Activated T-helper 1 cell treated with Interleukin-2 at 50 U/mL for 16 hours (primary cell): ENCODE measurements around the gene MOSPD3.
"Not testable (repeated sequence)": the region's sequence is repeated elsewhere in the genome, so short reads cannot be mapped to it uniquely, and the experiment has no call there.

Experiments used
- DNase-seq: peaks from one replicate; pipeline ENCODE4 v3.0.0-alpha.2; 2020; ENCODE audit warnings: low read depth

Gene MOSPD3

DNA sequence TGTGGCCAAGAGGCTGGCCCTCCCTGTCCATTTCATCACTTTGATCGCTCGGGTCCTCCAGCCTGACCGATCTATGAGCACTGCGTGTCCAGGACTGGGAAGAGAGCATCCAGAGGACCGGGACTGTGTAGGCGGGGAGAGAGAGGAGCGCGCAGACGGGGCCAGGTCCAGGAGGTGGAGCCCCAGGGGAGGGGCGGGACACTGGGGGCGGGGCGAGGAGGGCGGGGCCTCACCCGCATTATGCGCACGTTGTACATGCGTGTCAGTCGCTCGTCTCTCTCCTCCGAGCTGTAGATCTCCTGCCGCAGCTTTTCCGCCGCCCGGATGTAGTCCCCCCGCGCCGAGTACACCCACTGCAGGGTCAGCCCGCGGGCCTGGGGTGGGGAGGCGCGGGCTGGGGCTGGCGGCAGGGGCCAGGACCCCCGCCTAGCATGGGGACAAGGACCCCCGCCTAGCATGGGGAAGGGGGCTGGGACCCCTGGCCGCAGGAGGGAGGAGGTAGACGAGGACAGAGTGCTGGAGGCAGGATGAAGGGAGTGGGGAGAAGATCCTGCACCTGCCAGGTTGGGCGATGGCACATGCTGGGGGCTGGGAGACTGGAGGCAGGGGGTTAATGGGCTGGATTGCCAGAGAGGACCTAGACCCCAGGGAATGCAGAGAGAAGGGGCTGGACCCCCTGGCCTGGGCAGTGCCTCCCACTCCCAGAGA, 14.3 kb downstream of the MOSPD3 start:
- peak; percentile 85 for DNase-seq

DNA sequence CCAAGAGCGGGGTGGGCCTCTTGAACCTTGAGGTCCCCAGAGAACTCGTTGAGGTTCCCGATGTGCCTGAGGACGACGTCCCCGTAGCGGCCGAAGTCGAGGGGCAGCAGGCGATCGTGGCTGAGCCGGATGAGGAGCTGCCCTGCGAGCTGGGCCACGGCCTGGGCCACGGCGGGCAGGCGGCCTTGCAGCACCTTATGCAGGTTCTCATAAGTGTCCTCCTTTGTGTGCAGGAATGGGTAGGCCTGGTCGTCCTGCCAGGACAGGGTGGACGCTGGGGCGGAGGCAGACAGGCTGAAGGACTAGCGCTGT, 14.9 kb downstream of the MOSPD3 start:
- DNase-seq: no peak

DNA sequence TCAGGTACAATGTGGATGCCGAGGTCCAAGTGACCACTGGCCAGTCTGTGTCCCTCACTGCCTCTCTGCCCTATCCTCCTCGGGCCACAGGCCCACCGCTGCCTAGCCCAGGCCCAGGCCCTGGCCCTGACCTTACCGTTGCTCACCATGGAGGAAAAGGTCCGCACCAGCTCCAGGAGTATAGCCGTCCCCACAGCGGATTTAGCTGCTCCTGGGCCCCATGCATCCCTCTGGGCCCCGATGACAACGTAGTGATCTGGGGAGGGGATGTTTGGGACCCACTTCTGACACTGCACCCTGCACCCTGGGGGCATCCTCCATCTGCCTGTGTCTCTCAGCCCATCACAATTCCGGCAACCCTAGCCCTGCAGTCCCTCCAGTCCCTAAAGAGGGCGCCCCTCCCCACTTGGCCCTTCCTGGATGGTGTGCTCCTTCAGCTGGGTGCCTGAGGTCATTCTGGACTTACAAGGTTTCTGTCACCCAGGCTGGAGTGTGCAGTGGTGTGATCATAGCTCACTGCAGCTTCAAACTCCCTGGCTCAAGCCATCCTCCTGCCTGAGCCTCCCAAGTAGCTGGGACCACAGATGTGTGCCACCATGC, 16.9 kb downstream of the MOSPD3 start:
- no peak for DNase-seq

DNA sequence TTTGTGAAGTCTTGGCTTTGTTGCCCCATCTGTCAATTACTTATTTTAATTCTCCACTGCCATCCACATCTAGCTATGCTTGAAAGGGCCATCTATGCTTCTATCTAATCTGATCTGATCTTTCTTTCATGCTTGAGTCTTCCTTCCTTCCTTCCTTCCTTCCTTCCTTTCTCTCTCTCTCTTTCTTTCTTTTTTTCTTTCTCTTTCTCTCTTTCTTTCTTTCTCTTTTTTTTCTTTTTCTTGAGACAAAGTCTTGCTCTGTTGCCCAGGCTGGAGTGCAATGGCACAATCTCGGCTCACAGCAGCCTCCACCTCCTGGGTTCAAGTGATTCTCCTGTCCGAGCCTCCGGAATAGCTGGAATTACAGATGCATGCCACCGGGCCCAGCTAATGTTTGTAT, 17.7 kb downstream of the MOSPD3 start:
- DNase-seq: no peak

DNA sequence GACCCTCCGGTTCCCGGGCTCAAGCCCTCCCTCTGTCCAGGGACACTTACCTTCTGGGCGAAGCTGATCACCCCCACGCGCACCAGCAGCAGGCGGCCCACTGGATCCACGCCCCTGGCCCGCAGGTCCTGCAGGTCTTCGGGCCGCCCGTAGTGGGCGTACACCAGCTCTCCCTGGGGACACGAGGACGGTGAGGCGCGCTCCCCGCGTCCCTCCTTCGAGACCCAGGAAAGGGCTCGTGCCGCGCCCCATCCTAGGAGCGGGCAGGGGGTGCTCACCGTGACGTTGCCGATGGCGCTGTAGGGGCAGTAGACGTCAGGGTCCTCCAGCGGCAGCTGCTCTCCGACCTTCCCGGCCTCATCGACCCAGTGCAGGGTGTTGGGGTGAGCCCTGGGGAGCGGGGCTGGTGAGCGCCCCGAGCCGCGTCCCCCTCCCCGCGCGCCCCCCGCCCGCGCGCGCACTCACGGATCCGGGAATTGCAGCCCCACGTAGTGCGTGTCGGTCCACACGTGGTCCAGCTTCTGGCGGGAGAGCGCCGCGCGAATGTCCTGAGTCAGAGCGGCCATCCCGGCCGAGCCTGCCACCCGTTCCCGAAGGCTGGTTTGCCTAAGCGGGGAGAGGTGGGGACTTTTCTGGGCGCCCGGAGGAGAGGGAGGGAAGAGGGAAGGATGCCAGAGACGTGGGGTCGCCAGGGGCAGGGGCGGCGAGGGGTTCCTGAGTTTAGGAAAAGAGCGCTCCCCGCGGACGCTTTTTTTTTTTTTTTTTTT, 20.8 kb downstream of the MOSPD3 start:
- DNase-seq: peak; percentile 43

DNA sequence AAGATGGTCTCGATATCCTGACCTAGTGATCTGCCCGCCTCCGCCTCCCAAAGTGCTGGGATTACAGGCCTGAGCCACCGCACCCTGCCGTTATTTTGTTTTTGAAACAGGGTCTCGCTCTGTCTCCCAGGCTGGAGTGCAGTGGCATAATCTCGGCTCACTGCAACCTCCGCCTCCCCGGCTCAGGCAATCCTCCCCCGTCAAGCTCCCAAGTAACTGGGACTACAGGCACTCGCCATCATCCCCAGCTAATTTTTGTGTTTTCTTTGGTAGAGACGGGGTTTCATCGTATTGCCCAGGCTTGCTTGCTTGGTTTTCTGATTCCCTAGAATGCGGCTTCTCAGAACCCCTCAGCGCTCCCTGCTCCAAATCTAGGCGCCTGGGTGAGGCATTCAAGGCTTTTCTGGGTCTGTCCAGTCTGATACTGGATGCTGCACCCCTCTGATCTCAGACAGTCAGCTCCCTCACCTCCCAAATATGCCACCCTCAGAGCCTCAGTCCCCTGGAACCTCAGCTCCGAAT, 27.7 kb downstream of the MOSPD3 start:
- no peak for DNase-seq

DNA sequence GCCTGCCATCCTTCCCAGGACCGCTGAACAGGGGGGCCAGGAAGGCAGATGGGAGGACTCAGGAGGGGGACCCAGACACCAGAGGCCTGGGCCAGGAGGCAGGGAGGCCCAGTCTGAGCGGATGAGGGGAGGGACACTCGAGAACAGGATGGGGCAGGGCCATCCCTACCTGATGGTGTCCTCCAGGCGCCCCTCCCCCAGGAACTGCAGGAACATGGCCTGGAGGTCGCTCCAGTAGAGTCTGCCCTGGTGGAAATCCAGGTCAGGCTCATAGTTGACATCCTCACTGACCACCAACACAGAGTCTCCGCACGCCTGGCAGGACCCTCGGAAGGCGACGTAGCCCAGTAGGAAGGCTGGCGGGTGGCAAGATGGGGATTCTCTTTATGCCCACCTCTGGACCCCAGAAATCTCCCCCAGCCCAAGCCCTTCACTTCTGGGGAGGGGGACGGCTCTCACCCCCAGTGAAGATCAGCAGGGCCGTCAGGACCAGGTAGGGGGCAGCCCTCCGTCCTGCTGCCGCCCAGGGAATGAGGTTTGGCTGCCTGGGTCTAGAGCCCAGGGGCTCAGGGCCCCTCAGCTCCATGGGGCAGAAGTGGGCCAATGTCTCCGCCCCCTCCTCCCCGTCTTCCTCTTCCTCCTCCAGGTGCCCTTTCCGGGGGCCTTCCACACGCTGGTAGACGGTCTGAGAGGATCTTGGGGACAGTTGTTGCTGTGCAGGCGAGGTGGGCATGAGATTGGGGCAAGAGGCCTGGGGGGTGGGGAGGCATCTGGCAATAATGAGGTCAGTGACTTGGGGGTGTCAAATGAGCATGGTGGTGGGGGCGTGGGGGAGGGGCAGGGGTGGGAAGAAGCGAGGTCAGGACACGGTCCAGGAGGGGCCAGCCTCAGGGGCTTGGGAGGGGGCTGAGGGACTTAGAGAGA, 28.4 kb downstream of the MOSPD3 start:
- DNase-seq: no peak

DNA sequence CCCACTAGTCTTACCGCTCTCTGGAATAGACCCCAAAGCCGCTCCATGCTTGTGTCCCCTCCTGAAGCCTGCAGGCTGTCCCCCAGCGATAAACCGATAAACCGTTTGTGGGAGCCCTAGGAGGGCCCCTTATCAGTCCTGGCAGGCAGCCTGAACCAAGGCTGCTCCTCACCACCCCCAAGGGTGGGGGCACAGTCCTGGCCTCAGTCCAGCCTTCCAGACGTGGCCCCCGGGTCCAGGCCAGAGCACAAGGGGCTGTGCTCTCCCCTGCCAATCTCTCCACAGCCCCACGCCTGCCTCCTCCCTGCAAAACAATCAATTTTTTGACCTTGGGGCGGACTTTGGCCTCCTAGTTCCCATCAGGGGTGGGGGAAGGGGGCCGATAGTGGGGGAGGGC, 29.1 kb downstream of the MOSPD3 start, which contains the start of gene TFR2:
TFR2 (minus strand) TSS at position 90 of the 397 bp plus-strand sequence; CDS start at position 47, 43 bp downstream.
- no peak for DNase-seq

DNA sequence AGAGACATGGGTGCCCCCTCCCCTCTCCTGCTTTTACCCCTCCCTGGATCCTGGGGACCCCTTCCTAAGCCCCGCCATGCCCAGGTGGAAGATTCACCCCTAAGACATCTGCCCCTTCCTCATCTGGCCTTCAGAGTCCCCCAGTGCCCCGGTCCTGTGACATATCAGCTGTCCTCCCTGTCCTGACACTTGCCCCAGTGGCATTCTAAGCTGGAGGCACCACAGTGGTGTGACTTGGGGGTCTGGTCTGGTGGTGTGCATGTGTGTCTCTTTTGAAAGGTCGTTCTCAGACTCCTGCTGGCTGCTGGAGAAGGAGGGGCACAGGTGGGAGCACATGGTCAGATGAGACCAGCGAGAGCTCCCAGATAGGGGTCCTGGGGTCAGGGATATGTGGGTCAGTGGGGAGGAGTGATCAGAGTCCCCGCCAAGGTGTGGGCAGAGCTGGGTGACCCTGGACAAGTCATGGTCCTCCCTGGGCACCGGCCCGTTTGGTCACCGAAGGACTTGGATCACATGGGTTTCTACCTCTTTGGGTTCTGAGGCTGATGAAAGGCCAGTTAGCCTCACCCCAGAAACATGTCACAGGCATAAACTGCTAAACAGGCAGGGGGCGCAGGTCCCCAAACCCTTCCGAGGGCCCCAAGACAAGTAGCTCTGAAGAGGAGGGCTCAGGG, 29.7 kb downstream of the MOSPD3 start:
- DNase-seq: no peak

DNA sequence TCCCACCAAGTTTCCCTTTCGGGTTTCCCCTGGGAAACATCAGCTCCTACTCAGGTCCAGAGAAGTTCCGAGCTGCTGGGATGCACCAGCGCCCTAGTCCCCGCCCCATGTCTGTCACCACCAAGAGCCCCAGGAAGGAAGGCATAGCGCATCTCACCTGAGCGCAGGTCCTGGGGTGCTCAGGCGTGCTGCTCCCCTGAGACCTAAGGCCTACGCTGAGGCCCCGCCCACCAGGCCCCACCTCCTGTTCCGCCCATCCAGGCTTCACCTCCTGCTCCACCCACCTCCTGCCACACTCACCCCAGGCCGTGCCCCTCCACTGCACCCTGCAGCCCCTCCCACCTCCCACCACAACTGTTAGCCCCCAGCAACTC, 30.2 kb downstream of the MOSPD3 start:
- DNase-seq: no peak

DNA sequence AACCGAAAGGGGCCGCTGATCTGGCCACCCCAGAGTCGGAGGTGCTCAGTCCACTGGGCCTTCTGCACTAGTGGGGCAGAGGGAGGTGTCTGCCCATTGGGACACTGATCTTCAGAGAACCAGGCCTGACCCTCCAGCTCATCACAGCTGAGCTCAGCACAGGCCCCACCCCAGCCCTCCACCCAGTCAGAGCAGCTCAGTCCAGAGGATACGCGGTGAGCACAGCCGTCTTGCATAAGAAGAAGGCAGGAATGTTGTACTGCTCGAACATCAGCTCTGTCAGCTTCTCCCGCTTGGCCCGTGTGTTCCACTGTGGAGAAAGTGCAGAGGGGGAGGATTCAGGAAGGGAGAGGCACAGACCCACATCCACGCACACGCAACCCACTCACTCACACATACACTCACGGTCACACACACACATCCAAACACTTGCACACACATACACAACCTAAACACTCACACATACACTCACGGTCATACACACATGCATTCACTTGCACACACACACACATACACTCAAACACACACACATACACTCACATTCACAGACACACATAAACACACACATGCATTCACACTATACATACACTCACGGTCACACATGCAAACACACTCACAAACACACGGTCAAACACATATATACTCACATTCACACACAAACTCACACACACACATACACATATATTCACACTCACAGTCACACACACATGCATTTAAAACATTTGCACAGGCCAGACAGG, 37.7 kb downstream of the MOSPD3 start:
- DNase-seq: no peak

DNA sequence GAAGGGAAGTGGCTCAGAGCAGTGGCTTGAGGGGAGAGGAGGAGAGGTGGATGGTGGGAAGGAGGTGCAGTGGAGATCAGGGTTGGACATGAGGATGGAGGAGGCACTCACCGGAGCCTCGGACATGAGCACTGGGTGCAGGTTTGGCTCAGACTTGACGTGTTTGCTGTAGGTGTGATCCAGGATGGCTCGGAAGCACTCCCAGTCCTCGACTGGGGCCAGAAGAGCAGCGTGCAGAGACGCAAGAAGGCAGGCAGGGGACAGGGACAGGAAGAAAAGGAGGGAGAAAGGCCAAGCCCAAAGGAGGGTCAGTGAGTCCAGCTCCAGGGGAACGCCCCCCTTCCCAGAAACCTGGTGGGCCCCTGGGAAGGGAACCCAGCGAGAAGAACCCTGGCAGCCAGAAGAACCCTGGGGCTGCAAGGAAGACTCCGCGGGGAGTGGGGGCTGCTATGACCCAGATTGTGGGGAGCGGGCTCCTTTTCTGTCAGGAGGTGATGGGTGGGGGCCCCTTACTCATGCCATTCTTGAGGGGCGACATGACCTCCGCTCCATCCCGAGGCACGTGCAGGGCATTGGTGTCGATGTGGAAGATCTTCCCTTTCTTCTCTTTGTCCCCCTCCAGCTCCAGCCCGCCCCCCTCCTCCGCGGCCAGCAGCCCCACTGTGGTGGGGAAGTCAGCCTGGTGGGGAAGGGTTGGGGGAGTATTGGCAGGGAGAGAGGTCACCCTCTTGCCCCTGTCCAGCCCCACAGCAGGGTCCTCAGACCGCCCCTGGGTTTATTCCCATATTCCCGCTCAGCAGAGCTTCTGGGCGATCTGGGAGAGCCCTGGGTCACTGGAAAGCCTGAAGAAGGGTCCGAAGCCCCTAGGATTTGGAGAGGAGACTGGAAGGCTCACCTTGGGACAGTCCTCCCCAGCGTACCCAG, 42.8 kb downstream of the MOSPD3 start:
- no peak for DNase-seq

DNA sequence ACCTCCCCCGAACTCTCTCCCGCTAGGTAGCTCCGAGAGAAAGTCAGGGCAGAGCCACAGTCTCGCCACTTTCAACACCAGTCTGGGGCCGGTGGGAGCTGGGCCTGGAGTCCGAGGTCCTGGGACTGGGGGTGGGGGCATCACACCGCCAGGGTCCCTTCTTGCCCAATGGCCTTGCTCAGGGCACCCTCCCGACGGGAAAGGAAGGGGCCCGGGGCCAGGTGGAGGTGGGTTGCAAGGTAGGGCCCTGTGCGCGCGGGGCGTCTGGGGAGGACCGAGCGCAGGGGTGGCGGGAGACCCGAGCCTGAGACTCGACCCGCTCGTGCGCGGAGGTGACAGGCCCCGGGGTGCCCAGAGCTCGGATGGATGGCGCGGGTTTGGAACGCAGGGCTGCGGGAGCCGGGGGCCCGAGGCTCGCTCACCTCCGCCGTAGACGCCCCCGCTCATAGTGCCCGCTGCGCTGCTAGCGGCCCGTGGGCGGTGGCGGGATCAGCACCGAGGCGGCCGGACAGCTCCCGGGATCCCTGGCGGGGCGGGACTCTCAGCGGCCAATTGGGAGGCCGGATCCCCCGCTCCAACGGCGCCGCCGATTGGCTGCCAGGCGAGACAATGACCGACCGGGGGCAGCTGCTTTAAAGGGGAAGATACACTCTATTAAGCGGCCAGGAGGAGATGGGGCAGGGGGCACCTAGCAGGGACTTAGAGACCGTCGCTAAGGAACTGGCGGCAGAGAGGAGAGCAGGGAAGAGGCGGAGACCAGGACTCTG, 43.8 kb downstream of the MOSPD3 start, which contains the start of gene ACTL6B:
ACTL6B (minus strand) TSS at position 541 of the 767 bp plus-strand sequence; CDS start at position 447, 94 bp downstream.
- no peak for DNase-seq

DNA sequence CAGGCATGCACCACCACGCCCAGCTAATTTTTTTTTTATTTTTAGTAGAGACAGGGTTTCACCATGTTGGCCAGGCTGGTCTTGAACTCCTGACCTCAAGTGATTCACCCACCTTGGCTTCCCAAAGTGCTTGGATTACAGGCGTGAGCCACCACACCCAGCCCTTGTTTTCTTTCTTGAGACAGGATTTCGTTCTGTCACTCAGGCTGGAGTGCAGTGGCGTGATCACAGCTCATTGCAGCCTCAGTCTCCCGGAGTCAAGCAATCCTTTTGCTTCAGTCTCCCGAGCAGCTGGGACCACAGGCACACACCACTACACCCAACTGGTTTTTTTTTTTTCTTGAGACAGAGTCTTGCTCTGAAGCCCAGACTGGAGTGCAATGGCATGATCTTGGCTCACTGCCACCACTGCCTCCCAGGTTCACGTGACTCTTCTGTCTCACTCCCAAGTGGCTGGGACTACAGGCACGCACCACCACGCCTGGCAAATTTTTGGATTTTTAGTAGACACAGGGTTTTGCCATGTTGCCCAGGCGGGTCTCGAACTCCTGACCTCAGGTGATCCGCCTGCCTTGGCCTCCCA, 49.9 kb downstream of the MOSPD3 start:
- not testable (repeated sequence) for DNase-seq
